Adrenal gland (tissue), 12 donors: ENCODE data around the gene IDH2. TPM values are rescaled to one million over a fixed set of nuclear protein-coding genes. Genes with fewer than 3 reads are reported as not detected.

Source experiments
- DNase-seq, 7 donors: peaks; one replicate each; pipeline ENCODE4 v3.0.0-alpha.2; 2019 to 2020
- H3K27ac ChIP-seq, 5 donors: fragments of 200-600 bp; sonication (generic) in 4 of 5; 1 replicate in 3 of 5; 2 replicates in 2 of 5; pipeline versions ENCODE4 v1.5.1 to v1.8.0; 2016 to 2020; ENCODE audit warnings: mild to moderate bottlenecking in 1 of 5
- H3K27me3 ChIP-seq: fragments of 200-600 bp; 2 replicates; pipeline ENCODE4 v1.8.0; 2021
- H3K36me3 ChIP-seq, 2 donors: fragments of 200-600 bp; replicated peaks in 1 of 2; 1 replicate in 1 of 2; 2 replicates in 1 of 2; pipeline versions ENCODE4 v1.5.1 to v1.8.0; 2018 to 2022
- H3K4me1 ChIP-seq, 2 donors: fragments of 200-600 bp; replicated peaks in 1 of 2; 1 replicate in 1 of 2; 2 replicates in 1 of 2; pipeline versions ENCODE4 v1.5.1 to v1.8.0; 2018 to 2021
- H3K4me3 ChIP-seq, 4 donors: fragments of 200-600 bp; sonication (generic) in 3 of 4; one replicate each; pipeline ENCODE4 v1.5.1; 2016 to 2018
- H3K9me3 ChIP-seq, 3 donors: fragments of 200-600 bp; sonication (generic) in 1 of 3; replicated peaks in 1 of 3; 1 replicate in 2 of 3; 2 replicates in 1 of 3; pipeline versions ENCODE4 v1.5.1 to v1.8.0; 2016 to 2021
- POLR2A ChIP-seq, 2 donors: fragments of 450-650 bp; IDR thresholded peaks; one replicate each; pipeline ENCODE4 v1.6.1; 2017; ENCODE audit warnings: antibody characterized with exemption in 2 of 2, mild to moderate bottlenecking in 2 of 2, moderate library complexity in 1 of 2
- WGBS, 4 donors: extraction: QIAGEN DNeasy Blood & Tissue Kit in 2 of 4; methylation state at CpG; one replicate each; pipeline versions ENCODE4 v1.1.5 to v1.1.7; 2013 to 2017; 5-methylcytosine and 5-hydroxymethylcytosine counted together
- intact Hi-C, 2 donors: fragments of 100-400 bp; cut with DNase I; formaldehyde crosslinking; loops; one replicate each; pipeline versions ENCODE4 v1.14.1 to v1.15.0; 2022 to 2023
- polyA plus RNA-seq, 3 donors: library from polyadenylated mRNA; stranded (reverse); fragments of 200-250 nt in 2 of 3; fragments of 350-450 nt in 1 of 3; fragmentation: Illumina TruSeq in 1 of 3; extraction: RNeasy Lipid Tissue Mini Kit (QIAGEN cat#74804) in 1 of 3; gene quantifications; one replicate each; pipeline ENCODE4 v1.2.3, GENCODE V29; 2013 to 2014
- total RNA-seq, 9 donors: library from RNA; depleted of rRNA in 4 of 9; stranded (reverse); fragments of >200 nt in 4 of 9; fragments of 120-200 nt in 1 of 9; fragmentation: NEBNext Ultra II Directional in 1 of 9; extraction: Animal tissue kit (Norgen Biotek cat#: 25700) in 1 of 9; gene quantifications; one replicate each; pipeline versions ENCODE4 v1.1.0 to v1.2.4, GENCODE V29; 2013 to 2023
- TF ChIP-seq, protein P1 (sequence below), 6 experiments: fragments of 450-650 bp in 4 of 6; fragments of 200-600 bp in 2 of 6; sonication (generic) in 1 of 6; IDR thresholded peaks; 1 replicate in 5 of 6; 2 replicates in 1 of 6; pipeline versions ENCODE4 v1.5.1 to v1.8.0; 2016 to 2021; ENCODE audit warnings: antibody characterized with exemption in 6 of 6, mild to moderate bottlenecking in 2 of 6, moderate library complexity in 1 of 6
- donor health status: healthy with polysubstance abuse.
- donor health status: Bipolar disorder and iron deficiency.
- donor health status: DM: yes; HTN: yes; CAD: no.
- donor health status: DM: no; HTN: no; CAD: no.
- donor health status: DM: no; HTN: no; CAD: no.
- donor health status: DM: yes; HTN: yes; CAD: no.

Gene IDH2
- total and polyA plus RNA-seq, 12 donors = 10.3 to 33.6 (median 19.3) TPM

DNA sequence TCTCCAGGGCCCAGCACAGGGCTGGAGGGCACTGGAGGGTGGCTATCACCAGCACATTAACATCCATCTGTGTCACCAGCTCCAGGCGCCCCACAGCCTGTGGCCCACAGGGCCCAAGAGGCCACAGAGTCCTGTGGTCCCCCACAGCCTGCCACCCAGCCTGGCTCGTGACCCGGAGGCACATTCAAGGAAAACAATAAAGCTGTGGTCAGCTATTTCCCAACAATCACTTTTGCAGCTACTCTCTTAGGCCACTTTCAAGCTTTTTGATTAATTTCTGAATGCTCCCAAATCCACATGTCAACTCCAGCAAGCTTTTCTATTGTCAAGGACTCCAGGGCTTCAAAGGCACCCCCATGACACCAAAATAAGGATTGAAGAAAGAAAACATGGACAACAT lies 16.7 kb downstream of the IDH2 start:
- intact Hi-C loops = loop anchor here (5.0 to 10.0 kb wide), 3 partner anchors 181 to 341 kb away; no protein-coding TSS in a partner anchor
- no peak overlapping the region for H3K4me3 ChIP-seq
- H3K36me3 ChIP-seq = peaks cover 0 to 24% of the 10 kb centered on the region in 2 donors
- 68 to 92% (median 84%) methylated on average over 3 of the region's 3 CpGs for WGBS, 4 donors
- TF ChIP-seq POLR2A (IDR thresholded peaks at IDR 0.05) = no peak
- TF ChIP-seq, protein P1, sequence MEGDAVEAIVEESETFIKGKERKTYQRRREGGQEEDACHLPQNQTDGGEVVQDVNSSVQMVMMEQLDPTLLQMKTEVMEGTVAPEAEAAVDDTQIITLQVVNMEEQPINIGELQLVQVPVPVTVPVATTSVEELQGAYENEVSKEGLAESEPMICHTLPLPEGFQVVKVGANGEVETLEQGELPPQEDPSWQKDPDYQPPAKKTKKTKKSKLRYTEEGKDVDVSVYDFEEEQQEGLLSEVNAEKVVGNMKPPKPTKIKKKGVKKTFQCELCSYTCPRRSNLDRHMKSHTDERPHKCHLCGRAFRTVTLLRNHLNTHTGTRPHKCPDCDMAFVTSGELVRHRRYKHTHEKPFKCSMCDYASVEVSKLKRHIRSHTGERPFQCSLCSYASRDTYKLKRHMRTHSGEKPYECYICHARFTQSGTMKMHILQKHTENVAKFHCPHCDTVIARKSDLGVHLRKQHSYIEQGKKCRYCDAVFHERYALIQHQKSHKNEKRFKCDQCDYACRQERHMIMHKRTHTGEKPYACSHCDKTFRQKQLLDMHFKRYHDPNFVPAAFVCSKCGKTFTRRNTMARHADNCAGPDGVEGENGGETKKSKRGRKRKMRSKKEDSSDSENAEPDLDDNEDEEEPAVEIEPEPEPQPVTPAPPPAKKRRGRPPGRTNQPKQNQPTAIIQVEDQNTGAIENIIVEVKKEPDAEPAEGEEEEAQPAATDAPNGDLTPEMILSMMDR (IDR thresholded peaks at IDR 0.05) = no peak
- DNase-seq = no peak
- no peaks in the 10 kb centered on the region for H3K27me3 ChIP-seq
- no peak overlapping the region for H3K27ac ChIP-seq
- H3K4me1 ChIP-seq = no peaks in the 10 kb centered on the region
- H3K9me3 ChIP-seq = no peaks in the 10 kb centered on the region

DNA sequence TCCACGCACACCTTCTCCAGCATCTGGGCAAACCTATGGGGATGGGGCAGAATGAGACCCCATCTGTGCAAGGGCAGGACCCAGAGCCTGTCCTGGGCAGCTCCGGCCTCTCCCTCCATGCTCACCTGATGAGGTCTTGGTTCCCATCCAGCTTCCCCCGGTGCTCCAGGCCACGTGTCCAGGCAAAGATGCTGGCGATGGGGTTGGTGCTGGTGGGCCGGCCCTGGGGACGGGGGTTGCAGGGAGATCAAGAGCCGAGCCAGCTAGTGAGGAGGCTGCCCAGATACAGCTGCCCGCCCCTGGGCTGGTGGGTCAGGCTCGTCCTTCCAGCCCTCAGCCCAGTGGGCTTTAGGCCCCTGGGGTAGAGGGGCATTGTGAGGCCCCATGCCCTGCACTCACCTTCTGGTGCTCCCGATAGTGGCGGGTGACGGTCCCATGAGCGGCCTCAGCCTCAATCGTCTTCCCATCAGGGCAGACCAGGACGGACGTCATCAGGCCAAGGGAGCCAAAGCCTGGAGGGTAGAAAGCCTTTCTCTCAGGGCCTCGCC lies 17.3 kb downstream of the IDH2 start:
- H3K4me3 ChIP-seq = no peak overlapping the region
- H3K36me3 ChIP-seq = peaks cover 0 to 30% of the 10 kb centered on the region in 2 donors
- H3K9me3 ChIP-seq = no peaks in the 10 kb centered on the region
- no peak for TF ChIP-seq POLR2A (IDR thresholded peaks at IDR 0.05)
- TF ChIP-seq, protein P1 (IDR thresholded peaks at IDR 0.05) = no peak
- DNase-seq = no peak
- H3K27me3 ChIP-seq = no peaks in the 10 kb centered on the region
- H3K27ac ChIP-seq = no peak overlapping the region
- no peaks in the 10 kb centered on the region for H3K4me1 ChIP-seq
- 91 to 93% (median 92%) methylated on average over 4 to 18 of the region's 18 CpGs for WGBS, 4 donors
- intact Hi-C loops = loop anchor here (5.0 to 10.0 kb wide), 3 partner anchors 180 to 340 kb away; no protein-coding TSS in a partner anchor

DNA sequence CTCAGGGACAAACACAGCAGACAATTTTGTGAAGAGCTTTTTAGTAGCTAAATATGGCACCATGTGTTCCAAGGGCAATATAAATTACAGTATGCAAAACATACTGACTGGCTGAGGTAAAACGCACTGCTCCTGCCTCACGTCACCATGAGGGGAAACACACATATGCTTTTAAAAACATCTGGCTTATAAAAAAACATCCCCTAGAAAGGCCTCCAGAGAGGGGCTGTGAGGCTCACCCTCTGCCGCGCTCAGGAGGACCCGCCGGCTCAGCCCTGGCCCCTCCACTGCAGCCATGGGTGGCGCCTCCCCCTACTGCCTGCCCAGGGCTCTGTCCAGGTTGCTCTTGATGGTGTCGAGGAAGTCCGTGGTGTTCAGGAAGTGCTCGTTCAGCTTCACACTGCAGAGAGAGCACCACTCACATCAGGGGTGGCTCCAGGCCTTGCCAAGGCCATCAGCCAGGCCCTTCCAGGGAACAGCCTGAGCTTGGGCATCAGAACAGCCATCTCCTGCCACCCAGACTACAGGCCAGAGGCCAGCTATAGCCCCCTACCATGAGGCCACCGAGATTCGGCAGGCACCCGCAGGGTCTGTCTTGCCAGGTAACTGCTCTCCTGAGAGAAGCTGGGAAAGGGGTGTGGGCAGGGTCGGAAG lies 18.2 kb downstream of the IDH2 start:
- no peak overlapping the region for H3K27ac ChIP-seq
- intact Hi-C loops = loop anchor here (10.0 kb wide), 2 partner anchors 179 to 339 kb away; no protein-coding TSS in a partner anchor
- no peaks in the 10 kb centered on the region for H3K27me3 ChIP-seq
- no peak for DNase-seq
- WGBS, 4 donors = 76 to 89% (median 84%) methylated on average over 6 to 14 of the region's 14 CpGs
- H3K36me3 ChIP-seq = peaks cover 0 to 35% of the 10 kb centered on the region in 2 donors
- no peak overlapping the region for H3K4me3 ChIP-seq
- TF ChIP-seq, protein P1 (IDR thresholded peaks at IDR 0.05) = no peak
- no peak for TF ChIP-seq POLR2A (IDR thresholded peaks at IDR 0.05)
- H3K4me1 ChIP-seq = no peaks in the 10 kb centered on the region
- H3K9me3 ChIP-seq = no peaks in the 10 kb centered on the region

DNA sequence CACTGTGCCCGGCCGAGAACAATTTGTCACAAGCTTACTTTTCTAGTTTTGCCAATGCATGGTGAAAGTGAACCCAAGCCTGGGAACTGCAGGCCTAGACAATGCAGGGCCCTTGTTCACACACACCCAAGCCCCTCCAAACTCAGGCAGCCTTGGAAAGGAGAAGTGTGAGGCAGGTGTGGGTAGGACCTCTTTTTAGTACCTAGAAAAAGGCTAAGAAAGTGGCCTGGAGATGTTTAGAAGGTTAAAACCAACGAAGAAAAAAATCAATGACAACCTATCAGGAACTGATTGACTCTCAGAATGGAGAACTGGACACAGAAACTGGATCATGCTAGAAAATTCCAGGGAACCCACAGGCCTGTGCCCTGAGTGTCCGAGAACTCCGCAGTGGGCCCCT lies 18.8 kb downstream of the IDH2 start:
- Histone ChIP-seq H3K27ac (no peak overlapping the region), H3K4me1 (no peaks in the 10 kb centered on the region), H3K9me3 (no peaks in the 10 kb centered on the region), H3K27me3 (no peaks in the 10 kb centered on the region), H3K4me3 (no peak overlapping the region), H3K36me3 (peaks cover 0 to 35% of the 10 kb centered on the region in 2 donors)
- WGBS, 4 donors = 84 to 96% (median 88%) methylated on average over 3 to 5 of the region's 5 CpGs
- intact Hi-C loops = loop anchor here (10.0 kb wide), 2 partner anchors 179 to 339 kb away; no protein-coding TSS in a partner anchor
- DNase-seq = no peak
- TF ChIP-seq, protein P1 (IDR thresholded peaks at IDR 0.05) = no peak
- TF ChIP-seq POLR2A (IDR thresholded peaks at IDR 0.05) = no peak
